HG03039 (cell line): ENCODE data around the gene PRDM16.

ENCODE experiments used
- ATAC-seq: cut with Tn5 transposase; IDR thresholded peaks from one replicate; pipeline ENCODE4 v1.9.1; 2021; ENCODE audit warnings: mild to moderate bottlenecking, moderate library complexity; ENCODE audit not compliant: unreplicated experiment

PRDM16 gene

GRCh38 chr1:3475839-3476573, 407.0 kb downstream of the PRDM16 start:
- no peak for ATAC-seq

- ATAC-seq: no peak
Observed at GRCh38 chr1:3476666-3477065, 407.7 kb downstream of the PRDM16 start.

GRCh38 chr1:3477241-3477995, 408.4 kb downstream of the PRDM16 start:
- no peak for ATAC-seq

- no peak for ATAC-seq
Observed at GRCh38 chr1:3478187-3478586, 409.2 kb downstream of the PRDM16 start.

- no peak for ATAC-seq
Observed at GRCh38 chr1:3479511-3480368, 410.7 kb downstream of the PRDM16 start.

- ATAC-seq: no peak
Observed at GRCh38 chr1:3480369-3480719, 411.3 kb downstream of the PRDM16 start.

- ATAC-seq: no peak
Observed at GRCh38 chr1:3481046-3481445, 412.0 kb downstream of the PRDM16 start.

- no peak for ATAC-seq
Observed at GRCh38 chr1:3481836-3482375, 412.9 kb downstream of the PRDM16 start.

GRCh38 chr1:3482378-3482849, 413.4 kb downstream of the PRDM16 start:
- no peak for ATAC-seq

- no peak for ATAC-seq
Observed at GRCh38 chr1:3483380-3483779, 414.4 kb downstream of the PRDM16 start.

- no peak for ATAC-seq
Observed at GRCh38 chr1:3483801-3484444, 414.9 kb downstream of the PRDM16 start.

GRCh38 chr1:3485016-3485415, 416.0 kb downstream of the PRDM16 start:
- no peak for ATAC-seq
